DND-41 (cell line): ENCODE results near the gene DRGX.

Source experiments
- ATAC-seq: fragments of 200-7000 bp; cut with Tn5 transposase; 3 replicates; pipeline ENCODE4 v1.9.1; 2021; ENCODE audit warnings: low read depth; ENCODE audit not compliant: insufficient read depth
- DNase-seq: peaks from one replicate; pipeline ENCODE4 v3.0.0-alpha.2; 2020
- H2AFZ ChIP-seq: 2 replicates; pipeline ENCODE4 v1.6.0; 2012; ENCODE audit warnings: low read depth, low read length
- H3K27ac ChIP-seq: 2 replicates; pipeline ENCODE4 v1.5.1; 2012; ENCODE audit warnings: low read length, inconsistent platforms
- H3K27me3 ChIP-seq: fragments of 200-600 bp; sonication (generic); 2 replicates; pipeline ENCODE4 v1.6.0; 2012; ENCODE audit warnings: low read length, mild to moderate bottlenecking, inconsistent platforms; ENCODE audit not compliant: insufficient read depth, poor library complexity
- H3K36me3 ChIP-seq: 2 replicates; pipeline ENCODE4 v1.5.1; 2012; ENCODE audit warnings: low read length, inconsistent platforms; ENCODE audit not compliant: insufficient read depth
- H3K4me1 ChIP-seq: 2 replicates; pipeline ENCODE4 v1.5.1; 2012; ENCODE audit warnings: mild to moderate bottlenecking, low read length; ENCODE audit not compliant: insufficient read depth
- H3K4me2 ChIP-seq: 2 replicates; pipeline ENCODE4 v1.6.0; 2012; ENCODE audit warnings: mild to moderate bottlenecking, moderate library complexity, low read length, inconsistent platforms; ENCODE audit not compliant: insufficient read depth
- H3K4me3 ChIP-seq, 2 experiments: fragments of 200-600 bp in 1 of 2; shearing (Covaris generic) in 1 of 2; 2 replicates each; pipeline ENCODE4 v1.5.1; 2012 to 2016; ENCODE audit warnings: inconsistent platforms in 2 of 2, low read length in 2 of 2, mild to moderate bottlenecking in 2 of 2, low read depth in 1 of 2, moderate library complexity in 1 of 2
- H3K79me2 ChIP-seq: 2 replicates; pipeline ENCODE4 v1.6.0; 2012; ENCODE audit warnings: low read length, inconsistent platforms; ENCODE audit not compliant: insufficient read depth
- H3K9ac ChIP-seq: 2 replicates; pipeline ENCODE4 v1.6.0; 2012; ENCODE audit warnings: low read depth, mild to moderate bottlenecking, inconsistent platforms, low read length, moderate library complexity
- H3K9me3 ChIP-seq: 2 replicates; pipeline ENCODE4 v1.5.1; 2012; ENCODE audit warnings: low read length, moderate library complexity, mild to moderate bottlenecking, inconsistent platforms; ENCODE audit not compliant: insufficient read depth, severe bottlenecking
- H4K20me1 ChIP-seq: 2 replicates; pipeline ENCODE4 v1.6.0; 2012; ENCODE audit warnings: low read length; ENCODE audit not compliant: insufficient read depth
- EZH2 ChIP-seq: IDR thresholded peaks from 3 replicates; pipeline ENCODE4 v1.6.1; 2012; ENCODE audit warnings: borderline replicate concordance, low read depth, mild to moderate bottlenecking, moderate library complexity, low read length, inconsistent platforms; ENCODE audit not compliant: severe bottlenecking
- TF ChIP-seq, protein P1 (sequence below): IDR thresholded peaks from 2 replicates; pipeline ENCODE4 v1.5.1; 2012; ENCODE audit warnings: borderline replicate concordance, low read length, moderate library complexity, mild to moderate bottlenecking; ENCODE audit not compliant: poor library complexity, severe bottlenecking; ENCODE audit errors: extremely low read depth

The DRGX gene

DNA sequence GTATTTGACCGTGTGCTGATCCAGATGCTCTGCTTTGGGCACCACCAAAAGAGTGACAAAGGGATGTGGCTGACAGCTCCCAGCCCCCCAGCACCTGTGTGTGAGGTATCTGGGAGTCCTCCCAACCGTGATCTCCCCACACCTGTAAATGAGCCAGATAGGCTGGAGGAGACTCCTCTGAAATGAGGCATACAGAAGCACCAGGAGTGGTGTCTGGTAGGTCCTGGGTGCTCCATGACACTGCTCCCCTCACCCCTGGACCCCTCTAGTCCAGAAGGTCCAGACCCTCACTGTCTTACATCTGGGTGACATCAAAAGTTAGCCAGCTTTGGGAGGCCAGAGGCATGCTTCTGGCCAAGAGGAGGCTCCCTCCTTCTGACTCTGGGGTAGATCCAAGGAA lies 20.0 kb upstream of the DRGX start:
- no peak overlapping the region for H3K4me2 ChIP-seq
- TF ChIP-seq EZH2: no peak
- TF ChIP-seq, protein P1, sequence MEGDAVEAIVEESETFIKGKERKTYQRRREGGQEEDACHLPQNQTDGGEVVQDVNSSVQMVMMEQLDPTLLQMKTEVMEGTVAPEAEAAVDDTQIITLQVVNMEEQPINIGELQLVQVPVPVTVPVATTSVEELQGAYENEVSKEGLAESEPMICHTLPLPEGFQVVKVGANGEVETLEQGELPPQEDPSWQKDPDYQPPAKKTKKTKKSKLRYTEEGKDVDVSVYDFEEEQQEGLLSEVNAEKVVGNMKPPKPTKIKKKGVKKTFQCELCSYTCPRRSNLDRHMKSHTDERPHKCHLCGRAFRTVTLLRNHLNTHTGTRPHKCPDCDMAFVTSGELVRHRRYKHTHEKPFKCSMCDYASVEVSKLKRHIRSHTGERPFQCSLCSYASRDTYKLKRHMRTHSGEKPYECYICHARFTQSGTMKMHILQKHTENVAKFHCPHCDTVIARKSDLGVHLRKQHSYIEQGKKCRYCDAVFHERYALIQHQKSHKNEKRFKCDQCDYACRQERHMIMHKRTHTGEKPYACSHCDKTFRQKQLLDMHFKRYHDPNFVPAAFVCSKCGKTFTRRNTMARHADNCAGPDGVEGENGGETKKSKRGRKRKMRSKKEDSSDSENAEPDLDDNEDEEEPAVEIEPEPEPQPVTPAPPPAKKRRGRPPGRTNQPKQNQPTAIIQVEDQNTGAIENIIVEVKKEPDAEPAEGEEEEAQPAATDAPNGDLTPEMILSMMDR: no peak

DNA sequence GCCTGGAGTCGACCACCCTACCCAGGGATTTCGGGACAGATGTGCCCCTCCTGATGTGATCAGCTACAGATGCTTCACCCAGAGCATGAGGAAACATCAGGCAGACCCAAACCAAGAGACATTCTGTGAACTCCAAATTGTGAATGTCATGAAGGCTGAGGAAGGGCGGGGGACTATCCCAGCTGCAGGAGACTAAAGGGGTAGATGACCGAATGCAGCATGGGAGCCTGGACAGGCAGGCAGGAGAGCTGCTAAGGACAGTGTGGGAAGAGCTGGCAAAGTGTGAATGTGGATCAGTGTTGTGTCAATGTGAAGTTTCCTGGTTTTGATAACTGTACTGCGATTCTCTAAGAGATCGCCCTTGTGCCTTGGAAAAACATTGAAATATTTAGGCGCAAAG lies 19.2 kb upstream of the DRGX start:
- H2AFZ ChIP-seq: no peak overlapping the region
- no peak for TF ChIP-seq EZH2
- TF ChIP-seq, protein P1: no peak
- no peaks in the 10 kb centered on the region for H3K79me2 ChIP-seq
- H3K27me3 ChIP-seq: peaks cover 13% of the 10 kb centered on the region
- no peaks in the 10 kb centered on the region for H3K36me3 ChIP-seq
- no peaks in the 10 kb centered on the region for H3K9me3 ChIP-seq
- no peak overlapping the region for H3K4me2 ChIP-seq
- DNase-seq (no peak), ATAC-seq (no peak)
- H4K20me1 ChIP-seq: no peaks in the 10 kb centered on the region
- no peak overlapping the region for H3K27ac ChIP-seq
- no peak overlapping the region for H3K4me3 ChIP-seq
- H3K4me1 ChIP-seq: no peaks in the 10 kb centered on the region
- H3K9ac ChIP-seq: no peak overlapping the region

More for the DNA sequence above, 20.0 kb upstream of the DRGX start:
- no peaks in the 10 kb centered on the region for H3K79me2 ChIP-seq
- no peaks in the 10 kb centered on the region for H4K20me1 ChIP-seq
- H3K9ac ChIP-seq: no peak overlapping the region
- no peak overlapping the region for H3K27ac ChIP-seq
- H2AFZ ChIP-seq: no peak overlapping the region
- H3K36me3 ChIP-seq: no peaks in the 10 kb centered on the region
- H3K27me3 ChIP-seq: peaks cover 6% of the 10 kb centered on the region
- ATAC-seq (no peak), DNase-seq (no peak)
- H3K4me1 ChIP-seq: no peaks in the 10 kb centered on the region
- no peaks in the 10 kb centered on the region for H3K9me3 ChIP-seq
- no peak overlapping the region for H3K4me3 ChIP-seq

DNA sequence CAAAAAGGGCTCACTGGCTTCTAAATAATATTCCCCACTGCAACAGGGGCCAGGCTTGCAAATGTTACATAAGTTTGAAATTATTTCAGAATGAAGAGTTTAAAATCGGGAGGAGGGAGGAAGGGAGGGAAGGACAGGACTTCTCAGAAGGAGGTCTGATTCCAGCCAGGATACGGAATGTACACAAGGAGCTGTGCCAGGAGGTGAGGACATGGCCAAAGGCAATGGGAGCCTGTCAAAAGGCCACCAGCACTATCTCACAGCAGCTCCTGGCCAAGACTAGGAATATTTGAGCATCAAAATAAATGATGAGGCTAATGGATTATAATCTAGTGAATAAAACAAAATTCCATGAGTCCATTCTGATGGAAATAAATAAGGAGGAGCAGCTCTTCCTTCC lies 18.6 kb upstream of the DRGX start:
- no peak overlapping the region for H3K9ac ChIP-seq
- no peak overlapping the region for H2AFZ ChIP-seq
- H4K20me1 ChIP-seq: peaks cover 2% of the 10 kb centered on the region; the same call in 1 of the 2 replicates
- ATAC-seq (no peak), DNase-seq (no peak)
- no peak for TF ChIP-seq EZH2
- TF ChIP-seq, protein P1: no peak
- H3K4me1 ChIP-seq: no peaks in the 10 kb centered on the region
- no peaks in the 10 kb centered on the region for H3K9me3 ChIP-seq
- H3K27ac ChIP-seq: no peak overlapping the region
- no peaks in the 10 kb centered on the region for H3K36me3 ChIP-seq
- no peak overlapping the region for H3K4me3 ChIP-seq
- H3K27me3 ChIP-seq: peaks cover 16% of the 10 kb centered on the region
- no peaks in the 10 kb centered on the region for H3K79me2 ChIP-seq
- no peak overlapping the region for H3K4me2 ChIP-seq

DNA sequence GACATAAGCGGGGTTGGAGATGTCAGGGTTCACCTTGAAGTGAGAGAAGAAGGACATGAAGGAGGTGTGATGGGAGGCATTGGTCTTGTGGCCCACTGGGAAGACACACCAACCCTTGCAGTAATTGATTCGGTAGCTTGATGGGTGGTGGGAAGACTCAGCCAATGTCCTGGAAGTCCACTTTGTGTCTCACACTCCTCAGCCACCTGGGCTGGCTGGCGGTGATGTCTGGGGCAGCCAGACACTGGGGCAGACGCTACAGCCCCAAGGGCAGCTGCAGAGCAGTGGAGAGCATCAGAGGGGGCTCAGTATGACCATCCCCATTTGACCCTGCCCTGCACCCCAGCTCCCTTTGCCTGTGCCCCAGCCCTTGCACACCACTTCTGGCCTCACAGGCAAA lies 16.7 kb upstream of the DRGX start:
- H3K79me2 ChIP-seq: no peaks in the 10 kb centered on the region
- no peaks in the 10 kb centered on the region for H3K4me1 ChIP-seq
- peaks cover 8% of the 10 kb centered on the region for H4K20me1 ChIP-seq
- no peak overlapping the region for H3K9ac ChIP-seq
- no peaks in the 10 kb centered on the region for H3K9me3 ChIP-seq
- peaks cover 18% of the 10 kb centered on the region for H3K27me3 ChIP-seq
- no peaks in the 10 kb centered on the region for H3K36me3 ChIP-seq
- TF ChIP-seq, protein P1: no peak
- TF ChIP-seq EZH2: no peak
- H3K4me3 ChIP-seq: no peak overlapping the region
- ATAC-seq (no peak), DNase-seq (no peak)
- H2AFZ ChIP-seq: no peak overlapping the region
- no peak overlapping the region for H3K27ac ChIP-seq
- no peak overlapping the region for H3K4me2 ChIP-seq
